A673 (cell line): ENCODE results near the gene CERS2. TPM values are rescaled to one million over a fixed set of nuclear protein-coding genes. Genes with fewer than 3 reads are reported as not detected.

Experiments
- BruUV-seq: library from RNA; stranded (reverse); fragments of 400-500 nt; replicated peaks from 2 replicates; lab custom pipeline; 2021; lab: Mats Ljungman, UMichigan
- CTCF ChIA-PET: fragments of 300-600 bp; sonication (Branson Sonifier 250); formaldehyde crosslinking; loops from one replicate; lab custom pipeline; 2022; ENCODE audit warnings: antibody characterized with exemption; lab: Charles Lee
- POLR2A ChIA-PET: fragments of 300-600 bp; sonication (Branson Sonifier 250); formaldehyde crosslinking; loops from one replicate; lab custom pipeline; 2022; ENCODE audit warnings: antibody characterized with exemption; ENCODE audit not compliant: low non-redundant PET; lab: Charles Lee
- DNase-seq: peaks from one replicate; pipeline ENCODE4 v3.0.0-alpha.2; 2015; ENCODE audit warnings: low spot score
- H3K27ac ChIP-seq: fragments of 200-600 bp; sonication (generic); 2 replicates; pipeline ENCODE4 v1.5.1; 2016; ENCODE audit warnings: mixed run types, low read depth, mild to moderate bottlenecking, mixed read lengths, antibody characterized with exemption, low read length; ENCODE audit not compliant: poor library complexity, severe bottlenecking
- H3K27me3 ChIP-seq: fragments of 200-600 bp; sonication (generic); replicated peaks from 2 replicates; pipeline ENCODE4 v1.6.1; 2017; ENCODE audit warnings: mixed run types, low read depth, mild to moderate bottlenecking, mixed read lengths, antibody characterized with exemption, low read length; ENCODE audit not compliant: insufficient read depth, poor library complexity
- H3K36me3 ChIP-seq: fragments of 200-600 bp; sonication (generic); 2 replicates; pipeline ENCODE4 v1.6.1; 2016; ENCODE audit warnings: mixed run types, mild to moderate bottlenecking, mixed read lengths, antibody characterized with exemption, low read length; ENCODE audit not compliant: insufficient read depth, poor library complexity, severe bottlenecking
- H3K4me1 ChIP-seq: fragments of 200-600 bp; sonication (generic); 2 replicates; pipeline ENCODE4 v1.6.1; 2017; ENCODE audit warnings: mixed run types, mild to moderate bottlenecking, mixed read lengths, antibody characterized with exemption, low read length; ENCODE audit not compliant: insufficient read depth, poor library complexity, severe bottlenecking
- H3K4me3 ChIP-seq: fragments of 200-600 bp; sonication (generic); 2 replicates; pipeline ENCODE4 v1.5.1; 2016; ENCODE audit warnings: low read depth, mixed run types, mild to moderate bottlenecking, mixed read lengths, low read length; ENCODE audit not compliant: poor library complexity, severe bottlenecking
- H3K9me3 ChIP-seq: fragments of 200-600 bp; sonication (generic); 2 replicates; pipeline ENCODE4 v1.6.1; 2016; ENCODE audit warnings: mixed run types, low read depth, mild to moderate bottlenecking, mixed read lengths, antibody characterized with exemption, low read length; ENCODE audit not compliant: poor library complexity, severe bottlenecking
- EZH2 ChIP-seq: fragments of 200-600 bp; sonication (generic); IDR thresholded peaks from 2 replicates; pipeline ENCODE4 v1.6.1; 2017; ENCODE audit warnings: borderline replicate concordance, low read depth, mild to moderate bottlenecking, mixed read lengths, antibody characterized with exemption, low read length; ENCODE audit not compliant: poor library complexity, severe bottlenecking
- intact Hi-C: fragments of 100-400 bp; cut with micrococcal nuclease; formaldehyde crosslinking; loops from one replicate; pipeline ENCODE4 v1.10.0; 2022; ENCODE audit not compliant: unreplicated experiment
- total RNA-seq: library from RNA; stranded (reverse); gene quantifications from 2 replicates; pipeline ENCODE4 v1.2.3, GENCODE V29; 2021
- TF ChIP-seq, protein P1 (sequence below): fragments of 300-800, 200-600 bp; sonication (generic); conservative IDR thresholded peaks from 2 replicates; pipeline ENCODE4 v1.5.1; 2017; ENCODE audit warnings: low read depth, mild to moderate bottlenecking, antibody characterized with exemption, low read length, moderate library complexity, mixed read lengths

The CERS2 gene
- total RNA-seq, 1 experiment from 2014 or later = 239 TPM

GRCh38 chr1:150979092-150980056, 4.7 kb upstream of the CERS2 start:
- ChIA-PET CTCF (interaction anchor here (1.0 to 1.2 kb wide), 2 partner anchors 27 kb away, joined by 3 read pairs; partner anchors contain the start of gene MINDY1), POLR2A (no interaction called here)
- Histone ChIP-seq H3K36me3 (no peaks in the 10 kb centered on the region), H3K27ac (peak overlapping the region; percentile 33), H3K4me1 (peaks cover 32% of the 10 kb centered on the region), H3K9me3 (no peaks in the 10 kb centered on the region), H3K4me3 (no peak overlapping the region), H3K27me3 (no peaks in the 10 kb centered on the region)
- DNase-seq = peak; percentile 95
- TF ChIP-seq, protein P1, sequence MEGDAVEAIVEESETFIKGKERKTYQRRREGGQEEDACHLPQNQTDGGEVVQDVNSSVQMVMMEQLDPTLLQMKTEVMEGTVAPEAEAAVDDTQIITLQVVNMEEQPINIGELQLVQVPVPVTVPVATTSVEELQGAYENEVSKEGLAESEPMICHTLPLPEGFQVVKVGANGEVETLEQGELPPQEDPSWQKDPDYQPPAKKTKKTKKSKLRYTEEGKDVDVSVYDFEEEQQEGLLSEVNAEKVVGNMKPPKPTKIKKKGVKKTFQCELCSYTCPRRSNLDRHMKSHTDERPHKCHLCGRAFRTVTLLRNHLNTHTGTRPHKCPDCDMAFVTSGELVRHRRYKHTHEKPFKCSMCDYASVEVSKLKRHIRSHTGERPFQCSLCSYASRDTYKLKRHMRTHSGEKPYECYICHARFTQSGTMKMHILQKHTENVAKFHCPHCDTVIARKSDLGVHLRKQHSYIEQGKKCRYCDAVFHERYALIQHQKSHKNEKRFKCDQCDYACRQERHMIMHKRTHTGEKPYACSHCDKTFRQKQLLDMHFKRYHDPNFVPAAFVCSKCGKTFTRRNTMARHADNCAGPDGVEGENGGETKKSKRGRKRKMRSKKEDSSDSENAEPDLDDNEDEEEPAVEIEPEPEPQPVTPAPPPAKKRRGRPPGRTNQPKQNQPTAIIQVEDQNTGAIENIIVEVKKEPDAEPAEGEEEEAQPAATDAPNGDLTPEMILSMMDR = peak; percentile 100
- TF ChIP-seq EZH2 = no peak
- no TSS peak for BruUV-seq
- intact Hi-C loops = loop anchor here (10.0 kb wide), 1 partner anchor 415 kb away; no protein-coding TSS in a partner anchor

DNA sequence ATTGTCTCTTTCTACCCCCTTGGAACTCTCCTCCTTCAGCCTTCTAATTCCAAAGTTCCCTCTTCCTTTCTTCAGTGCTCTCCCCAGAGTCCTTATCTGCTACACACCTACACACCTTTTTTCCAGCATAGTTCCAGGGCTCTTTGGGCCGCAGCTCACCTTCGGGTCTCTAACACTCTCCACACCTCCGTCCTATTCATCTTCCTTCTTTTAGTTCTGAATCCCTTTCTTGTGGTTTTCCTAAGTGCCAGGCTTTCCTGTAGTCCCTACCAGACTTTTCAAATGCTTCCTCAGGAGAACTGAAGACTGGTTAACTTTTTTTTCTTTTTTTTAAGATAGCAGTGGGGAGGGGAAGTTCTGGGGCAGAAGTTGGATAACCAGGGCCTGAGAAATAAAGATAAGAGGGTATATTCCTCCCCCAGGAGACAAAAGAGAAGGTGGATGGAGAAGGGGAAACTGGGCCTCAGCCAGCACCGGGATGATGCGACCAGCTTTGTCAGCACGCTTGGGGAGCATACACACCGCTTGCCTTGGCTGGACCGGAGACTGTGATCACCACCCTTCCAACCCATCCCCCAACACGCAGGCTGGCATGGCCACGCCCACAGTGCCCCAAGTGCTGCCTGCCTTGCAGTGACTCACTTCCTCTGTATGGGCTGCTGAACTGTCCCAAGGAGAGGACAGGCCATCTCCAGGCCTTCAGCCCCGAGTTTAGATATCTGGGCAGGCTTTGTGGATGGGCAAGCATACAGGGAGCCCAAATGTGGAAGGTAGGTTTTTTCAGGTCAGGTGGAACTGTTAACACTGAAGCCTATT, 2.5 kb upstream of the CERS2 start:
- ChIA-PET POLR2A (interaction anchor here (0.6 to 0.7 kb wide), 2 partner anchors 45 to 469 kb away, joined by 3 read pairs; partner anchors contain the start of gene ECM1), CTCF (no interaction called here)
- intact Hi-C loops = loop anchor here (10.0 kb wide), 1 partner anchor 412 kb away; no protein-coding TSS in a partner anchor
- no TSS peak for BruUV-seq
- Histone ChIP-seq H3K27me3 (no peaks in the 10 kb centered on the region), H3K27ac (peak overlapping the region; percentile 35), H3K9me3 (no peaks in the 10 kb centered on the region), H3K4me3 (no peak overlapping the region), H3K36me3 (no peaks in the 10 kb centered on the region), H3K4me1 (peaks cover 44% of the 10 kb centered on the region)
- DNase-seq = peak; percentile 71
- TF ChIP-seq EZH2 = no peak
- TF ChIP-seq, protein P1 = no peak

DNA sequence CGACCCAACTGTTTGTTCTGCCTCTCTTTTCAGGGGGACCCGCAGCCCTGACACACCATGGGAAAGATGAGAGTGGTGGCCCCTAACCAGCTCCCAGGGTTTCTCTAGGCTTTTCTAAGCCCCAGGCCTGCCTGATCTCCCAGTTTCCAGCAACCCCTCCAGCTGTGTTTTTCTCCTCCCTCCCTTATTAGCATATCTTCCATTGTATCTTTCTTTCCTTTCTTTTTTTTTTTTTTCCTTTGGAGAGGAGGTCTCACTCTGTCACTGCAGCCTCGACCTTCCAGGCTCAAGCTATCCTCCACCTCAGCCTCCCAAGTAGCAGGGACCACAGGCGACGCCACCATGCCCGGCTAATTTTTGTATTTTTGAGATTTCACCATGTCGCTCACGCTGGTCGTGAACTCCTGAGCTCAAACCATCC, 1.8 kb upstream of the CERS2 start:
- H3K27ac ChIP-seq = peak overlapping the region; percentile 35
- no peak overlapping the region for H3K4me3 ChIP-seq
- no peaks in the 10 kb centered on the region for H3K36me3 ChIP-seq
- BruUV-seq = no TSS peak
- no peaks in the 10 kb centered on the region for H3K27me3 ChIP-seq
- no peaks in the 10 kb centered on the region for H3K9me3 ChIP-seq
- CTCF ChIA-PET = interaction anchor here (0.7 kb wide), 1 partner anchor 20 kb away, joined by 3 read pairs; no protein-coding TSS in a partner anchor
- intact Hi-C loops = loop anchor here (10.0 kb wide), 1 partner anchor 412 kb away; no protein-coding TSS in a partner anchor
- TF ChIP-seq, protein P1 = no peak
- no peak for TF ChIP-seq EZH2
- peaks cover 51% of the 10 kb centered on the region for H3K4me1 ChIP-seq
- no peak for DNase-seq
- POLR2A ChIA-PET = interaction anchor here (0.7 kb wide), 1 partner anchor 44 kb away, joined by 3 read pairs; no protein-coding TSS in a partner anchor
